Naive B cell (primary cell): Measurements from ENCODE around the gene ATP5MC2. TPM values are rescaled to one million over a fixed set of nuclear protein-coding genes. Genes with fewer than 3 reads are reported as not detected.

ENCODE experiments used
- ATAC-seq, 2 donors: fragments of 150-1000 bp; cut with Tn5 transposase; 2 replicates each; pipeline ENCODE4 v1.10.0; 2021; ENCODE audit warnings: low read depth in 2 of 2, mild to moderate bottlenecking in 2 of 2, moderate library complexity in 2 of 2
- DNase-seq: peaks from one replicate; pipeline ENCODE4 v3.0.0; 2022
- H3K27ac Mint-ChIP-seq, 6 donors: one replicate each; pipeline ENCODE4 v1.8.0; 2020 to 2022; ENCODE audit warnings: mild to moderate bottlenecking in 6 of 6, mixed read lengths in 6 of 6, moderate library complexity in 5 of 6, inconsistent platforms in 2 of 6
- H3K27me3 Mint-ChIP-seq, 3 donors: one replicate each; pipeline ENCODE4 v1.8.0; 2021 to 2022; ENCODE audit warnings: mixed read lengths in 3 of 3, mild to moderate bottlenecking in 1 of 3
- H3K36me3 Mint-ChIP-seq, 2 donors: one replicate each; pipeline ENCODE4 v1.8.0; 2020 to 2022; ENCODE audit warnings: mixed read lengths in 2 of 2, inconsistent platforms in 1 of 2, mild to moderate bottlenecking in 1 of 2
- H3K4me1 Mint-ChIP-seq, 3 donors: one replicate each; pipeline ENCODE4 v1.8.0; 2020 to 2022; ENCODE audit warnings: mixed read lengths in 3 of 3, inconsistent platforms in 1 of 3, mild to moderate bottlenecking in 1 of 3, moderate library complexity in 1 of 3
- H3K4me3 Mint-ChIP-seq, 8 donors: one replicate each; pipeline ENCODE4 v1.8.0; 2020 to 2022; ENCODE audit warnings: mild to moderate bottlenecking in 8 of 8, mixed read lengths in 8 of 8, moderate library complexity in 8 of 8, inconsistent platforms in 2 of 8
- H3K9me3 Mint-ChIP-seq, 7 donors: one replicate each; pipeline ENCODE4 v1.8.0; 2020 to 2022; ENCODE audit warnings: mixed read lengths in 7 of 7, mild to moderate bottlenecking in 5 of 7, inconsistent platforms in 2 of 7, moderate library complexity in 1 of 7
- polyA plus RNA-seq, 6 donors: library from polyadenylated mRNA; unstranded; fragments of 300-500 nt; fragmentation: Illumina TruSeq; gene quantifications; one replicate each; pipeline ENCODE4 v1.2.3, GENCODE V29; 2021; ENCODE audit warnings: low read depth in 6 of 6

Gene ATP5MC2
- polyA plus RNA-seq, 6 donors from 2014 or later, result 491 to 654 (median 582) TPM

DNA sequence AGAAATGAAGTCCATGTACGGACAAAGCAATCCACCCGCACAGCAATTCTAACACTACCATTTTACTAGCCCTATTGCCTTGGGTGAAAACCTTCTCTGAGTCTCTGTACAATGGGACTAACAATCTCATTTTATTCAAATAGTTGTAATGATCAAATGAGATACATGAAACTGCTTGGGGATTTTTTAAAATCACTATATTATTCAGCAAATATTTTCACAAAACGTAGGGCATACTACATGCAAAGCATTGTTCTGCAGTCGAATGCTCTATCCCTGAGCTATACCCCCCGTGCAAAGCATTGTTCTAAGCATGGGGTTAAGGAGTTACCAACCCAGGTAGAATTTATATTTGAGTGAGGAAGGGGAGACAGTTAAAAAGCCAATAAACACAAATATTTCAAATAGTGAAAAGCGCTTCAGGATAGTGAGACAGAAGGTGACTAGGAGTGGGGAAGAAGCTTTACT, 49.1 kb downstream of the ATP5MC2 start:
- Mint-ChIP-seq H3K27me3 (no peaks in the 10 kb centered on the region), H3K4me1 (peaks cover 28 to 42% (median 33%) of the 10 kb centered on the region in 3 donors), H3K27ac (peak overlapping the region; percentile 95 to 99 (median 98)), H3K9me3 (peaks cover 0 to under 1% (median 0%) of the 10 kb centered on the region in 7 donors), H3K36me3 (no peaks in the 10 kb centered on the region), H3K4me3 (peak overlapping the region; percentile 90 to 100 (median 98))
- no peak for ATAC-seq
- no peak for DNase-seq

GRCh38 chr12:53625946-53626701, 49.8 kb downstream of the ATP5MC2 start, which contains the start of gene ATF7:
ATF7 (minus strand) TSS chr12:53626382; CDS start chr12:53601000, 25,382 bp downstream.
- Mint-ChIP-seq H3K9me3 (no peaks in the 10 kb centered on the region), H3K4me3 (peak within 1 kb of the TSS; percentile 90 to 100 (median 98)), H3K4me1 (peaks cover 28 to 45% (median 34%) of the 10 kb centered on the region in 3 donors), H3K36me3 (no peaks in the 10 kb centered on the region), H3K27me3 (no peaks in the 10 kb centered on the region), H3K27ac (peak within 1 kb of the TSS; percentile 95 to 99 (median 98))
- DNase-seq, result peak; percentile 99
- peak; percentile 94 for ATAC-seq

- H3K4me3 Mint-ChIP-seq, result peak overlapping the region; percentile 90 to 100 (median 98)
- H3K27ac Mint-ChIP-seq, result peak overlapping the region; percentile 73 to 99 (median 96)
- peaks cover 28 to 50% (median 39%) of the 10 kb centered on the region in 3 donors for H3K4me1 Mint-ChIP-seq
- no peaks in the 10 kb centered on the region for H3K36me3 Mint-ChIP-seq
- ATAC-seq, result no peak
- DNase-seq, result no peak
- H3K27me3 Mint-ChIP-seq, result no peaks in the 10 kb centered on the region
- no peaks in the 10 kb centered on the region for H3K9me3 Mint-ChIP-seq
Observed at GRCh38 chr12:53625373-53625945, 50.4 kb downstream of the ATP5MC2 start.

DNA sequence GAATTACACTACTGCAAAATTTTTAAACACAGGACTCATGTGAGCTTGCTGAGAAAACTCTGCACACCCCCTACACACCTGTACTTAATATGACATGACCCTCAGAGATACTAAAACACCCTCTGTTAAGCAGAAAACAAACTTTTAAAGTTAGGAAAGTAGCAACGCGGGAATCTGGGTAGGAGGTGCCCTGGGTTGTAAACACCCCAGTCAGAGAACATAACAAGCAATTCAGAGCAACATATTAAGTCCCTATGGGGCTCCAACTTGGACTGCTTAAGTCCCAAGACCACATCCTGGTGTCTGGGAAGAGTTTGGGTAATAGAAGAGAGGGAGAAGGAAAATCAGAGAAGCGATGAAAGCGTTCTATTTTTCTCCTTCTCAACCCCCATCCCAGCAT, 50.9 kb downstream of the ATP5MC2 start:
- Mint-ChIP-seq H3K4me1 (peaks cover 28 to 50% (median 39%) of the 10 kb centered on the region in 3 donors), H3K27me3 (no peaks in the 10 kb centered on the region), H3K9me3 (no peaks in the 10 kb centered on the region), H3K36me3 (no peaks in the 10 kb centered on the region), H3K27ac (peak overlapping the region in 5 of 6 donors; percentile 12 to 99 (median 95)), H3K4me3 (peak overlapping the region; percentile 90 to 100 (median 98))
- ATAC-seq (no peak), DNase-seq (no peak)

DNA sequence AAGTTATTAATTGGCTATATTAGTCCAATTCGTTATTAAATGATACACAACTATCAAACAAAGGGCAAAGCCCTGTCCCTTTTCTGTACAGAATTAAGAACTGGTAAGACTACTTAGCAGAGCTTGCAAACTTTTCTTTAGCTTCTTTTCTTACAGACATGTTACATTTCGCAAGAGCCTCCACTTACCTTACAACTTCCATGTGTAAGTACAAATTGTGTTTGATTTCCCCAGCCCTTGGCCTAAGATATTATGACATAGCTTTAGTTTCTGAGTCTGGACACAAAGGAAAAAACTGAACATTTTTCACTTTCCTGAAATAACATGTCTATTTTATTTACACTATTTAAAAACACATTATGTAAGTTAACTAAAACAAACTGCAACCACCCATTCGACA, 51.4 kb downstream of the ATP5MC2 start:
- peaks cover 28 to 52% (median 42%) of the 10 kb centered on the region in 3 donors for H3K4me1 Mint-ChIP-seq
- H3K27ac Mint-ChIP-seq, result peak overlapping the region in 1 of 6 donors; percentile 95
- ATAC-seq (no peak), DNase-seq (no peak)
- H3K36me3 Mint-ChIP-seq, result no peaks in the 10 kb centered on the region
- H3K4me3 Mint-ChIP-seq, result peak overlapping the region; percentile 63 to 99 (median 98)
- H3K27me3 Mint-ChIP-seq, result no peaks in the 10 kb centered on the region
- no peaks in the 10 kb centered on the region for H3K9me3 Mint-ChIP-seq

GRCh38 chr12:53623548-53624385, 52.1 kb downstream of the ATP5MC2 start:
- DNase-seq (no peak), ATAC-seq (no peak)
- Mint-ChIP-seq H3K4me1 (peaks cover 28 to 58% (median 49%) of the 10 kb centered on the region in 3 donors), H3K27ac (peak overlapping the region in 4 of 6 donors; percentile 11 to 77 (median 36)), H3K27me3 (no peaks in the 10 kb centered on the region), H3K9me3 (no peaks in the 10 kb centered on the region), H3K36me3 (no peaks in the 10 kb centered on the region), H3K4me3 (peak overlapping the region; percentile 4 to 99 (median 64))

GRCh38 chr12:53622724-53623123, 53.2 kb downstream of the ATP5MC2 start:
- Mint-ChIP-seq H3K36me3 (peaks cover 0 to 1% of the 10 kb centered on the region in 2 donors), H3K27ac (peak overlapping the region in 1 of 6 donors; percentile 38), H3K4me3 (peak overlapping the region in 1 of 8 donors; percentile 90), H3K9me3 (no peaks in the 10 kb centered on the region), H3K4me1 (peaks cover 38 to 68% (median 59%) of the 10 kb centered on the region in 3 donors), H3K27me3 (no peaks in the 10 kb centered on the region)
- ATAC-seq (no peak), DNase-seq (no peak)

DNA sequence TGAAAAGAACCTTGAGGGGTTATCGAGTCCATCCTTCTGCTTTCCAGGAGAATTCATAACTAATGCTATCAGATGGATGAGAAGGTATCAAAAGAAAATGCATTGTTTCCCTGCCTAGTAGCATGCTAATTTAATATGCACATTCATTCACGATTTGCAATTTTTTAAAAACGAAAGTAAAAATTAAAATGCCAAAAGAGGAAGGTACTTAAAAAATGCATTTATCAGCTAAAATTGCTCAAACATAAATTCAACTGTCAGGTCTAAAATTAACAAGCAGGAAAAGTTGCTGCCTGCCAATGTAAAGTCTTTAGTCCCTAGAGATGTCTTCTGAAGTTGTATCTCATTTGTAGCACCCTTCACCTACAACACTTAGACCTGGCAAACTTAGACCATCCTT, 57.6 kb downstream of the ATP5MC2 start:
- Mint-ChIP-seq H3K9me3 (no peaks in the 10 kb centered on the region), H3K4me3 (peak overlapping the region; percentile 73 to 90 (median 83)), H3K36me3 (peaks cover 0 to 4% of the 10 kb centered on the region in 2 donors), H3K27ac (peak overlapping the region; percentile 40 to 95 (median 90)), H3K4me1 (peaks cover 12 to 44% (median 42%) of the 10 kb centered on the region in 3 donors), H3K27me3 (no peaks in the 10 kb centered on the region)
- DNase-seq (no peak), ATAC-seq (peak in 1 of 2 donors; percentile 23)

- Mint-ChIP-seq H3K9me3 (no peaks in the 10 kb centered on the region), H3K4me1 (peaks cover 12 to 43% (median 42%) of the 10 kb centered on the region in 3 donors), H3K36me3 (peaks cover 0 to 4% of the 10 kb centered on the region in 2 donors), H3K27ac (peak overlapping the region; percentile 55 to 95 (median 90)), H3K27me3 (no peaks in the 10 kb centered on the region), H3K4me3 (peak overlapping the region; percentile 73 to 90 (median 83))
- no peak for ATAC-seq
- DNase-seq, result no peak
Observed at GRCh38 chr12:53617700-53618099, 58.2 kb downstream of the ATP5MC2 start.

DNA sequence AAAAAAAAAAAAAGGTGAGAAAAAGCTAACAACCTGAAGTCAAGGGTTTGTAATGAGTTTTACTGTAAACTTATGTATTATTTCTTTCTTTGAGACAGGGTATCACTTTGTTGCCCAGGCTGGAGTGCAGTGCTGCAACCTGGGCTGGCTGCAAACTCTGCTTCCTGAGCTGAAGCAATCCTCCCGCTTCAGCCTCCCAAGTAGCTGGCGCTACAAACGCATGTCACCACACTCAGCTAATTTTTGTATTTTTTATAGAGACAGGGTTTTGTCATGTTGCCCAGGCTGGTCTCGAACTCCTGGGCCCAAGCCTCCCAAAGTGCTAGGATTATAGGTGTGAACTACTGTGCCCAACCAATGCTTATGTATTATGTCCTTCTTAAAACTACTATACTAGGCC, 58.9 kb downstream of the ATP5MC2 start:
- Mint-ChIP-seq H3K36me3 (peaks cover 0 to 4% of the 10 kb centered on the region in 2 donors), H3K9me3 (no peaks in the 10 kb centered on the region), H3K4me1 (peaks cover 12 to 42% (median 42%) of the 10 kb centered on the region in 3 donors), H3K27me3 (no peaks in the 10 kb centered on the region), H3K4me3 (peak overlapping the region in 1 of 8 donors; percentile 15), H3K27ac (peak overlapping the region in 3 of 6 donors; percentile 52 to 92 (median 80))
- no peak for ATAC-seq
- DNase-seq, result no peak
